ENCODE results near the gene KITLG.

Gene KITLG

DNA sequence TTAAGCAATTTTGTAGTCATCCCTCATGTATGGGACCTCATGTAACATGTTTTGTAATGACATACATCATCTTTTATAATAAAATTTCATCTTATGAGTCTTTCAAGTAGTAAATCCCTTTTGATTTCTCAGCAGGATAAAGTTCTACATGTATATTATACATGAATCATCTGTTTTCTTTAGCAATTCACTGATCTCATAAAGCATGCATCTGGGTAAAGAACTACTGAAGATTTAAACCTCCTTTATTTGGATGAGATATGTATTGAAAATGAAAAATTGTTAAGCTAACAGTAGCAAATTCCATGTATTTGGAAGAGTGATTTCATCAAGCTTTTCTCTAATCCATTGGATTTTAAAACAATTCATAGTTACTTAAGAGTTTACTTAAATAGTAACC, 126.9 kb downstream of the KITLG start:
- TF ChIP-seq ZNF274 (IDR thresholded peaks at IDR 0.05; ENCODE audit: low read depth, low read length) = no peak
- H3K4me3 ChIP-seq (ENCODE audit: low read length) = no peak overlapping the region

DNA sequence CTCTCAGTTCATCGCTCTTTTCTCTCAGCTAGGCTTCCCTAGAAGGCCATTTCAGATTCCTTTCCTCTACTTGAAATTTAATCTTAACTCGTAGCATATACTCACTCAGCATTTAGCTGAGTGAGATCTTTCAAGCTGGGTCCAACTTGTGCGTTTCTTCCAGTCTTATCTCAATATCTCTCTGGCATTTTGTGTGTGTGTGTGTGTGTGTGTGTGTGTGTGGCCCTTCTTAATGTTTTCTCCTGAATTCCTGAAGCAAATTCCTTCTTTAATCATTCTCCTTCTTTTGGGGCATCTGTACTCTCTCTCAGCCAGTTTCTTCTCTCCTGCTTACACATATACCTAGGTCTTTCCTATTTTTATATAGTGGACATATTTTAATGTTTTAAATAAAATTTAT, 129.1 kb downstream of the KITLG start:
- H3K4me3 ChIP-seq (ENCODE audit: low read length) = no peak overlapping the region
- no peak for TF ChIP-seq ZNF274 (IDR thresholded peaks at IDR 0.05; ENCODE audit: low read depth, low read length)

DNA sequence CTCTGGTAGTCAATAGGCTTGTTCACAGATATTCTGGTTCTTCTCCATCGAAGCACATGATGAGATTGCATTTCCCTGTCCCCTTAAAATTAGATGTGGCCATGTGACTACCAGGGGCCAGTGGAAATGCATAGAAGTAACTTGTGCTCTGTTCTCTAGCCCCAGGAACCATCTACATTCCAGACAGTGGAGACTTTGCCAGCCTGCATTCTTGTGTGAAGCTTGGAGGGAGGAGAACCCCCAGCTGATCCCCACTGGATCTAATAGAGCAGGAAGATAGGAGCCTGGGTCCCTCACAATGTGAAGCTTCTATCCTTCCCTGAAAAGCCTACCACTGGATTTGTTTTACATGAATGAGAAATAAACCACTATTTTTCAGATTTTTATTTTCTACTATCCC, 130.1 kb downstream of the KITLG start:
- no peak for TF ChIP-seq ZNF274 (IDR thresholded peaks at IDR 0.05; ENCODE audit: low read depth, low read length)
- no peak overlapping the region for H3K4me3 ChIP-seq (ENCODE audit: low read length)

DNA sequence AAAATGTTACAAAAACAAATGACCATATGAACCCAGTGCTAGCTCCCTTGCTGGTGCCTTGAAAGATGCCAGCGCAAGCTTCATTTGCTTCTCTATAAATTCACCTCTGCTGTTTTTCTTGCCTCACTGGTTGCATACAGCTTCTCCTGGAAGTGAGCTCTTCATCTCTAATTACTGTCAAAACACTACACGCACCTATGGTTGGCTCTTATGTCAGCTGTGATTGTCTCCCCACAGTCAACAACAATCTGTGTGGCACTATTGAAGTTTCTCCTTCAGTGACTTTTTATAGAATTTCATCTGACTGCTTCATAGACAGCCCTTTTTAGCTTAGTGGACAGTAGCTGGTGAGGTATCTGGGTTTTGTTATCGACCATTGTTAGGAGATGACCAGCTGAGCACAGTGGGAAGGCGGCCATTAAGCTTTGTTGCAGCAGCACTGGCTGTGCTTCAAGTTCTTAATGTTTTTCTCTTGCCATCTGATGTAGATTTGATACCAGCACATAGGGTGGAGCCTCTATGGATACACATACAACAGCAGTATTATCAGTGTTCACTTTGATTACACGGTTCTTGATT, 131.8 kb downstream of the KITLG start:
- TF ChIP-seq ZNF274 (IDR thresholded peaks at IDR 0.05; ENCODE audit: low read depth, low read length) = no peak
- H3K4me3 ChIP-seq (ENCODE audit: low read length) = no peak overlapping the region

DNA sequence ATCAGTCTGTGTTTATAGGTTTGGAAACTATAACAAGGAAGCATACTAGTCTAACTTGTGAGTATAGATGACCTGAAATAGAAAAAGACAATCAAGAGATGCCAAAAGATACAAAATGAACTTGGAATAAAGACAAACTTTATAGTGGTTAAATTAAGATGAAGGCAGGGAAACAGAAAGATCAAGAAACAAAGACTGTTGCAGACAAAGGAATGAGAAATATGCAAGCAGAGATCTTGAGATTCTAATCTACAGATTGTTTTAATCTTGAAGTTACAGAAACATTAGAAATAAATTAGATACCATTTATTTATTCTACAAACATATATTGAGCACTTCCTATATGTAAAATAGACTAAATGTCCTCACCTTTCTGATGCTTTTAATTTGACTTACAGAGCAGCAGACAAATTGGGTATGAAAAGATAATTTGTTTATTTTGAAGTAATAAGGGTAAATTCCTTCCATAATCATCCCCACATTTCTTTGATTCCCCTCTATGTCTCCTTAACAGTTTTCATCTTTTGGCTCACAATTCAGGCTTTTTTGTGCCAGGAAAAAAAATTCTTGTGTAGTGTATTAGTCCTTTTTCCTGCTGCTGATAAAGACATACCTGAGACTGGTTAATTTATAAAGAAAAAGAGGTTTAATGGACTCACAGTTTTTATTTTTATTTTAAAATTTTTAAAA, 134.4 kb downstream of the KITLG start:
- no peak for TF ChIP-seq ZNF274 (IDR thresholded peaks at IDR 0.05; ENCODE audit: low read depth, low read length)
- no peak overlapping the region for H3K4me3 ChIP-seq (ENCODE audit: low read length)

DNA sequence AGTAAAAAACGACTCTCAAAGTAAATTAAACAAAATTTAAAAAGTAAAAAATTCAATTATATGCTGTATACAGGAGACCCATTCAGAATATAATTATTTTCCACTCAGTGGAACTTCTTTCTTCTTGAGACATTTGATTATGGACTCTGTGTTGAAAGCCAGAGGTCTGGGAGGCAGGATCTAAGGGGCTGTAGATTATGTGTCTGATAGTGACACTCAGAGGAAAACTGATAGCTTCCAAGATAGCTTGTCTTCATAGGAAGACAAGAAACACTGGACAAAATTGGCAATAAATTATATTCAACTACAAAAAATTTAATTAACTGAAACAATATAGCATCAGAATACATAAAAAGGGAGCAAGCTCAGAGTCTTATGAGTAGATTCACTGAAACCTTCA, 135.8 kb downstream of the KITLG start:
- no peak overlapping the region for H3K4me3 ChIP-seq (ENCODE audit: low read length)

More for the DNA sequence above, 135.8 kb downstream of the KITLG start:
- no peak for TF ChIP-seq ZNF274 (IDR thresholded peaks at IDR 0.05; ENCODE audit: low read depth, low read length)
